Inflammatory macrophage treated with lipopolysaccharide for 4 hours (primary cell): Measurements from ENCODE around the gene FCSK.

Source experiments
- DNase-seq: peaks from one replicate; pipeline ENCODE4 v3.0.0-alpha.2; 2020

Gene FCSK

GRCh38 chr16:70457446-70458166, 3.2 kb downstream of the FCSK start:
- no peak for DNase-seq

- peak; percentile 68 for DNase-seq
These were observed 6.4 kb downstream of the FCSK start for GRCh38 chr16:70460737-70461261.

- DNase-seq: no peak
These were observed 8.8 kb downstream of the FCSK start for GRCh38 chr16:70463235-70463634.

- no peak for DNase-seq
These were observed 11.8 kb downstream of the FCSK start for GRCh38 chr16:70465999-70466804.

- no peak for DNase-seq
These were observed 12.3 kb downstream of the FCSK start for GRCh38 chr16:70466805-70467076.

- no peak for DNase-seq
These were observed 12.7 kb downstream of the FCSK start for GRCh38 chr16:70467113-70467512.

GRCh38 chr16:70467608-70468007, 13.2 kb downstream of the FCSK start:
- no peak for DNase-seq

GRCh38 chr16:70468776-70469525, 14.6 kb downstream of the FCSK start:
- DNase-seq: no peak

- DNase-seq: no peak
These were observed 15.9 kb downstream of the FCSK start for GRCh38 chr16:70470141-70470926.

GRCh38 chr16:70470927-70471341, 16.5 kb downstream of the FCSK start:
- DNase-seq: no peak

GRCh38 chr16:70472786-70473433, 18.5 kb downstream of the FCSK start:
- no peak for DNase-seq

GRCh38 chr16:70473446-70474319, 19.3 kb downstream of the FCSK start:
- DNase-seq: no peak

GRCh38 chr16:70474320-70475053, 20.1 kb downstream of the FCSK start:
- DNase-seq: no peak

GRCh38 chr16:70475054-70475871, 20.9 kb downstream of the FCSK start:
- no peak for DNase-seq

- DNase-seq: peak; percentile 30
These were observed 22.1 kb downstream of the FCSK start for GRCh38 chr16:70476272-70477020.

- no peak for DNase-seq
These were observed 23.8 kb downstream of the FCSK start for GRCh38 chr16:70478169-70478568.

- no peak for DNase-seq
These were observed 24.5 kb downstream of the FCSK start for GRCh38 chr16:70478912-70479341.
